HG03457 (cell line): ENCODE data around the gene PTPRN2.

Source experiments
- ATAC-seq: cut with Tn5 transposase; IDR thresholded peaks from one replicate; pipeline ENCODE4 v1.9.1; 2021; ENCODE audit warnings: moderate number of reproducible peaks; ENCODE audit not compliant: unreplicated experiment

Gene PTPRN2

DNA sequence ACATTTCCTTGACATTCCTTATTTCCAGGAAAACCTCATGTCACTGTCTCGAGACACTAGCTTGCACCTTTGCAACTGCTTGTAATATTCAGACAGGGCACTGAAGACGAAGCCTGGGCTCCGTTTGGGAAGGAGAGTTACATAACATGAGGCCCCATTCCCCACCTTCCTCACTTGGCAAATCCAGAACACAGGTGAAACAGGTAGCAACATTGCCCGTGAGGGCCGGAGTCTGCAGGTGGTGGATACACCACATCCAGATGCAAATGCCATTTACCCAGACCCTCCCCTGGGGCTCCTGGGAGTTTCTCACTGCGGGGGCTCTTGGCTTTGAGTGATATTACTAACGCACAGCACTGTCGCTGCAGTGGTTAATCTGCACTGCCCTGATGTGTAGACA lies 491.0 kb downstream of the PTPRN2 start:
- no peak for ATAC-seq

DNA sequence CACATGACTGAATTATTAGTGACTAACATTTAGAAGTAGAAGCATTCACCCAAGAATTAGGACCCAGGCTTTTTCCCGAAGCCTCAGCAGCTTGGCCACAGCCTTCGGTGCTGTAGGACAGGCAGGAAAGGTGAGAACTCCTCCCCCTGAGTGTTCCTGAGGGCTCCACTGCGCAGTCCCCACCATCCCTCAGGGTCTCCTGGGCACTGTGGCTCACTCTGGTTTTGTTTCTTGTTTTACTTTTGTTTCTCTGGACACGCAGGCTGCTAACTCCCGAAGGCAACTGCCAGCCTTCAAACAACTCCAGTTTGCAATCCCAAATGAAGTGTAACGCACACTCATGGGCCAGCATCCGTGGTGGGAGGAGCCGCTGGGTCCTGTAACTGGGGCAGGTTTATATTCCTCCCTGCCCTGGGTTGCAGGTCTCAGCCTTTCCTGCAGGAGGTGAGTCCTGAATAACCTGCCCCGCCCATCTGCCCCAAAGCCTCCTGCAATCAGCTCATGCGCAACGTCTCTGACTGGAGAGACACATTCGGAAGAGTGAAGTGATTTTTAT lies 492.9 kb downstream of the PTPRN2 start:
- ATAC-seq = no peak

DNA sequence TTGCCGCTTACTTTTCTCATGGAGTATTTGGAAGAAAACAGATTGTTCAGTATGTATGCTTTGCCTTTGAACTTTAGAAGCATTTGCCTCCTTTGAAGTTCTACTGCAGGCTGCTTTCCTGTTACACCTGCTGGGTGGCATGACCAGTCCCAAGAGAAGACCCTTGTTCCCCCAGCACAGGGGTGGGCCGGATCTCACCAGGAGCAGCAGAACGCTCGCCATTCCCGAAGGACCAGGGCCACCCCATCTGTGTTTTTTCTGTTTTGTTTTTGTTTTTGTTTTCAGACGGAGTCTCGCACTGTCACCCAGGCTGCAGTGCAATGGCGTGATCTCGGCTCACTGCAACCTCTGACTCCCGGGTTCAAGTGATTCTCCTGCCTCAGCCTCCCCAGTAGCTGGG lies 493.6 kb downstream of the PTPRN2 start:
- ATAC-seq = no peak

DNA sequence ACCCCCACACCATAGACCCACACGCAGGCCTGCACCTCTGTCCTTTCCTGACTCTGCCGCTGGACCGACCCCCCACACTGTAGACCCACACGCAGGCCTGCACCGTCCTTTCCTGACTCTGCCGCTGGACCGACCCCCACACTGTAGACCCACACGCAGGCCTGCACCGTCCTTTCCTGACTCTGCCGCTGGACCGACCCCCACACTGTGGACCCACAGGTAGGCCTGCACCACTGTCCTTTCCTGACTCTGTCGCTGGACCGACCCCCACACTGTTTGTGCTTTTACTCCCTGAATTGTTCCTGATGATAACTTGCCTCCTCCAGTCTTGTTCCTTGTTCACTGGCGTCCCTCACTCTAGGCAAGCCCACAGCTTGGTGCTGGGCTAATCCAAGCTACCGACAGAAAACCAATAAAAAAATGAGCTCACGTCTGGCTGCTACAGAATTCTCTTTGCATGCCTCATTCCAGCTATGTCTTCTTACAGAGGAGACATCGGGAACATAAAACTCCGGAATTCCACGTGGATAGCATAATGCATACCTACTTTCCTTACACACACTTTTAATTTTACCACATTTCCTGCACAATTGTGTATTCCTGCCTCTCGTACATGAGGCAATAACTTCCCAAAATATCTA lies 494.3 kb downstream of the PTPRN2 start:
- no peak for ATAC-seq

DNA sequence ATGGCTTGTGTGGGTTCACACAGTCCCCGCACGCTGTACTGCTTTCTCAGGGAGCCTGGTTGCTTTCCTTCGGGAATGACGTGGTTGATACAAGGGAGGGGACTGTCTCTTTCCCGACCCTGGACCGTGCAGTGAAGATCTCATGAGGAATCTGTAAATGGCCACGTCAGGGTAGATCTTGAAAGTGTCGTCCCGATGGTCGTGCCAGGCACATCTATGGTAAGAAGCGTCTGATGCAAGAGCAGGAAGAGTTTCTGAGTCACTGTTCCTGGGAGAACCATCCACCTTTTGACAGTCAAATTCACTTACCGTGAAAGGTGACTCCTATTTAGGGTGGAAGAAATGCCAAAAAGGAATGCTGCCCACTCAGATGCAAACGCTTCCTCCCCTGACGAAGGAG lies 500.4 kb downstream of the PTPRN2 start:
- no peak for ATAC-seq

DNA sequence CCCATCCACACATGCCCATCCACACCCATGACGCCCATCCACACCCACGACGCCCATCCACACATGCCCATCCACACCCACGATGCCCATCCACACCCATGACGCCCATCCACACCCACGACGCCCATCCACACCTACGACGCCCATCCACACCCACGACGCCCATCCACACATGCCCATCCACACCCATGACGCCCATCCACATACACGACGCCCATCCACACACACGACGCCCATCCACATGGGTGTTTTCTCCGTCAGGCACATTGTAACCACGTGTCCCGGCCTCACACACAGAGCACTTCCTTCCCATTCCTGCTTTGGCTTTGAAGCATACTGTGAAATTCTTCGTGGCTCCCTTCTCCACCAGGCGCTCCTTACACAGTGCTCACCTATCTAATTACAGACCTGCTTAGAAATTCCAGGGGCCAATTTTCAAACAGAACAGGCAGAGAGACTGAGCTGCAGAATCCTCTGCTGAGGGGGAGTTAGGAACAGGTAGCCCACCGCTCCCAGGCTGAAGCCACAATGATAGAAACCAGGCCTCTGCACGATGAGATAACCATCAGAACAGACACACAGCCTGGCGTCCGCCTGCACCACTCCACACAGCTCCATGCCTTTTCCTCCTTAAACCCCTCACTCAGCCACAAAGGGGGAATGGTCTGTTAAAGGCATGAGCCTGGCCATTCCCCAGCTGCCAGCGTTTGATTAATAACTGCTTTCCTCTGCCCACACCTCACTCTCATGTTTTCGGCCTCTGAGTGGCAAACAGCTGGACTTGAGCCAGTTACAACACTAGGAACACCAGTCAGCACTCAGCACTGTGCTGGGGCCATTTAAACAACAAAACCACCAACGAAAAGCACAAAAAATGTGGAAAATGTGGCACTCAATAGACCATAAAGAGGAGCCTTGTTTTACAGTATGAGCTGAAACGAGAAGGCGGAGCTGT lies 501.6 kb downstream of the PTPRN2 start:
- no peak for ATAC-seq

DNA sequence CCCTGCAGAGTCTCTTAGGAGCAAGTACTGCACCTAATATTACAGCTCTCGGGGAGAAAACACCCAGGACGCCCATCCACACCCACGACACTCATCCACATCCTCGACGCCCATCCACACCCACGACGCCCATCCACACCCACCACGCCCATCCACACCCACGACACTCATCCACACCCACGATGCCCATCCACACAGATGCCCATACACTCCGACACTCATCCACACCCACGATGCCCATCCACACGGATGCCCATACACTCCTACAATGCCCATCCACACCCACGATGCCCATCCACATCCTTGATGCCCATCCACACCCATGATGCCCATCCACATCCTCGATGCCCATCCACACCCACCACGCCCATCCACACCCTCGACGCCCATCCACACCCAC lies 503.1 kb downstream of the PTPRN2 start:
- no peak for ATAC-seq

DNA sequence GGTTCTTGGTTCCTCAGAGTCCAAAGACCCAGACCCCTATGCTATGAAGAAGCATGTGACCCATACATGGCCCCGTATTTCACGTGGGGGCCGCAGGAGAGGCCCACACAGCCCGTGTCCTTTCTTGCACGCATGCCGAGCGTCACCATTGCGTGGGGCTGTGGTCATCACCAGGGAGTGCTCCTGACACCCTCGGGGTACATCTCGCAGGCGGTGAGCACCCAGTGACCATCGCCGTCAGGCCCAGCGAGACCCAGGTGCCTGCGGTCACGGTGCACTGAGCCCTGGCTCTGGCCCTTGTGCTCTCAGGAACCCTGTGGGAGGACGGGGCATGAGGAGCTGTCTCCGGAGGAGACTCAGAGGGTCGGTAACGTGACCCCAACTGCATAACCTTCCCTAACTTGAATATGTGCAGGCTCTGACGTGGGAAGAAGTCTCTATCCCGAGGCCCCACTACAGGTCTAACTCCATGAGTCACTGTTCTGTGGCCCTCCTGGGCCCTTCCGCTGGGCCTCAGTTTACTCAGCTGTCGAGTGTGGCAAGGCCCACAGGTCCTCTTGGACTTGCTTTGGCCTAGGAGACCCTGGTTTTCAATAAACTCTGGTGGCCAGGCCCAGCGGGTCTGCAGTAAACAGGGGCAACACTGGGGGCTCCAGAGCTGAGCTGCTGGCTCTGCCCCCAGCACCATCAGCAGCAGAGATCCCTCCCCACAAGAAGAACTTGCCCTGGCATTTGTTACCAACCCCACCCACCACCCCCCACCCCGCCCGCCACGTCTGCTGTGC lies 503.9 kb downstream of the PTPRN2 start:
- no peak for ATAC-seq

DNA sequence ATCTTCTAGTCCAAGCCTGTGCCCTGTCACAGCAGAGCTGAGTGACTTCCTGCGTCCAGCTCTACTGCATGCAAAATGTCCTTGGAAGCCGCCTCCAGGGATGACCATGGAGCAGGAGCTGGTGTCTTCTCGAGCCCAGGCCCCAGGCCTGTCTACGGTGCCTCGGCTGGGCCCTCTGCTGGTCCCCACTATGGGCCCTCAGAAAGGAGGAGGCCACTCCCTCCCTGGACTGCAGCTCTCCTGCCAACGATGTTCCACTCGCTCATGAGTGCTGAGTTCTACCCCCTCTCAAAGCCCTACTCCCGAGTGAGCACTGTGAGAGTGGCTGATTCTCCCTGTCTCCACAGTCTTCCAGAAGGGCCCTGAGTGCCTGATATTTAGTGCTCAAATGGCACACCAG lies 504.9 kb downstream of the PTPRN2 start:
- ATAC-seq = no peak

DNA sequence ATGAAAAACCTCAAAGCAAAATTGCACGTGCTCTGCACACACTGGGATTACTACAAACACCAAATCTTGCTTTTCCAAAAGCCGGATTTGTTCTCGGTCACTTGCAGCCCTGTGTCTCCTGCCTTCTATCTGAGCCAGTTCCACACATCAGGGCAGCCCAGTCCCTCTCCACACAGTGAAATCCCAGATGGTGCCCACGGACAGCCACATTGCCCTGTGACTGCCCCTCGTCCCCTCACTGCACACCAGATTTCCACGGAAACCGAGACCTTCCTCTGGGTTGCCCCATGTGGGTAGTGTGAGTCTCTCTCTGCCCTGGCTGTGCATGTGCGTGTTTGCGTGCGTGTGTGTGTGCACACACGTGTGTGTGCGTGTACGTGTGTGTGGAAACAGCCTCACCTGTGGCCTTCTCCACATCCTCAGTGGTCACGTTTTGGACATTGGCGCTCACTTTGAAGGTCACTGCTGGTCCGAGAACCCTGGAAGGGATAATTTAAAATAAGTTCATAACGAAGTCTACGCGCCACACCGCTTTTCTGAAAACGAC lies 506.7 kb downstream of the PTPRN2 start:
- ATAC-seq = no peak

DNA sequence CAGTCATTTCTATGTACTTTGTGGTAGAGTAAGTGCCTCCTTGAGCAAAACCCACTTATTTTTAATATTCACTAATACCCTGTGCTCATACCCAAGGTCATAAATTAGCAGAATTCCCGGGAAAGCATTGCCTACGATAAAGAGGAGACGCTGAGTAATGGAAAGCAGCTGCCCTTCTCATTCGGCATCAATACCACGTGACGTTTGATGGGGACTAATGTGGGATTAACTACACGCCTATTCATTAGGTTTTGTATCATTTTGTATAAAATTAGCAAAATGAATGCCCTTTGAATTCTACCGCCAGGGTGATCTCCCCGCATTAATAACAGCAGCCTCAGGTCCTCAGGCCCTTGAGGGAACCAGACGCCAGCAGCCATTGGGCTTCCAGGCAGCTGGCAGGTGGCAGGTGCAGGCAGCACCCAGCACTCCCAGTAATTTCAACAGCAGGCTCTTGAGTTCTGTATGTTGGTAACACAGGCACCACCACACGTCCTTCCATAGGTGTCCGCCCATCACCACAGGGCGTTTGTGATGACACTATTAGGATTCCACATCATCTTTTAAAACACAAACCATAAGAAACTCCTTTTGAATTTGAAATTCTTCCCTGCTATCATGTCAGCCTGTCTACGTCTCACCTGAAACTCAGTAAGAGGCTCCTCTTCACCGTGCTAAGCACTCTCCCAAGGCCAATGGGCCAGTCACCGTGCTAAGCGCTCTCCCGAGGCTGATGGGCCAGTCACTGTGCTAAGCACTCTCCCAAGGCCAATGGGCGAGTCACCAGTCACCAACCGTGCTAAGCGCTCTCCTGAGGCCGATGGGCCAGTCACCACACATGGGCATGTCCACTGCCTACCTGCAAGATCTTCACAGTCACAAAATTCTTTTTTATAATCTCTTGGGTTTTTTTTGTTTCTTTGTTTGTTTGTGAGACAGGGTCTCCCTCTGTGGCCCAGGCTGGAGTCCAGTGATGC lies 509.4 kb downstream of the PTPRN2 start:
- ATAC-seq = no peak

DNA sequence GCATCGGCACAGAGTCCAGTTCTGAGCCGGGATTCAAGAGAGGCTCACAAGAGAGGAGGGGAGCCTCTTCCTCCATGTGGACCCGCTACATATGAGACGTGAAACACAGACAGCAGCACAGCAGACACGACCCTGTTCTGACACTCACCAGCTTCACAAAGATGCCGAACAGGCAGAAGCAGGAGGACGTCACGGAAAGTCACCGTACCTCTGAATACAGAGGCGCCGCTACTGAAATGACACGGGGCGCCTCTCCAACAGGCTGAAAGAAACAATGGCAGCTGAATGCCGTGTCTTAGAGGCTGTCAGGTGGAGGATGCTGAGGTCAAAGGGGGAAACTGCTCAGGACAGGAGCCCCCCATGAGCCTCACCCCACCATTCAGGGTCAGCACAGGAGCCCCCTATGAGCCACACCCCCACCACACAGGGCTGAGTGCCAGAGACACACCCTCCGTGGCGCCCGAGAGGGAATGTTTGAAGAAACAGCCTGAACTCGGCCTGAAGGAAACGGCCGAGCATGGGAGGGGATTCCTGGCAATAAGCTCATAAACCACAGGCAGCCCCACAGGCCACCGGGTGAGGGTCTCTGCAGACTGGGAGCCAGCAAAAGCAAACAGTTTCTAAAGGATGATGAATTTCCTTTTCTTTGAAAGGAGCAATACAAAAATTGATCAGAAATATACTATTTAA lies 510.3 kb downstream of the PTPRN2 start:
- no peak for ATAC-seq

DNA sequence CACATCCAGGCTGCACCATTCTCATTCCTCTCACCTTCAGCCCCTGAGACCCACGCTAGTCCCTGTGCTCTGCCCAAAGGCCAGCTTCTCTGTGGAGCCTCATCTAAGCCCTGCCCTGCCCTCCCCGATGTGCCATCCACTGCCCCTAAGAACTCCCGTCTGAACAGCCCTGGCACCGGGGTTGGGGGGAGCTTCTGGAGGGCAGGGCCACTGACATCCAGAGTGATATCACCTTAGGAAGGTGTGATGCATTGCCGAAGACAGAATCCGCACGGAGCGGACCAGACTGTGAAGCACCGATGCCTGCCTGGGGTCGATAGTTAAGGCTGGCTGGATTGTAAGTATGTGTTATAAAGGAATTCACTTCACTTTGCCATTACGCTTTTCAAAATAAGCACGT lies 511.0 kb downstream of the PTPRN2 start:
- no peak for ATAC-seq

DNA sequence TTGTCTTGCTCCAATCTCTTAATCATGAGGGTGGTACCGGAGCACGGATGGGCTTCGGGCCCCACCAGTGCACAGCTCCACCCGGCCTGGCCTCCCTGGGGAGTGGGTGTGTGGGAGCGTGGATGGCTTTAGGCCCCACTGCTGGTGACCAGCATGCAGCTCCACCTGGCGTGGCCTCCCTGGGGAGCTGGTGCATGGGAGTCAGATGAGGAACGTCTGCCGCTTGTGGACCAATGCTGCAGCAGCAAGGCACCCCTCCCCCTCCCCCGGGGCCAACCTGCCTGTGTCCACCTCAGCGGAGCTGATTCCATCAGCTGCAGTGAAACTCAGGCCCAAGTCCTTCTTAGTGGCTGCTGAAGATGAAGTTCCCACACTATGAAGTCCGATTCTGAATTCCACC lies 511.4 kb downstream of the PTPRN2 start:
- ATAC-seq = no peak

DNA sequence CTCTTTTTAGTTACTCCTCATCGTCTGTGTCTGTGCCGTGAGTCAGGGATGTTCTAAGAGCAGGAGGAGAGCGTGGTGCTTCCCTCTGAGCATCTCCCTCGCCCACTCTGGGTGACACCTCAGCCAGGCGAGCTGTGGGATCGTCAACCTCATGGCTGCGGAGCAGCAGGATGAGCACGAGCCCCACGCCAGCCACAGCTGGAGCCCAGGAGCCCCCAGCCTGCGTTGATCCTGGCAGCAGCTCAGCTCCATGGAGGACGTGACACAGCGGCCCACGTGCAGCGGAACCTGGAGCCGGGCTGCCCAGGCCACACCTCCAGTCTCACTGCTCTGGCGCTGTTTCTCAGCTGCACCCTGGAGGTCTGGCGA lies 512.0 kb downstream of the PTPRN2 start:
- ATAC-seq = no peak

DNA sequence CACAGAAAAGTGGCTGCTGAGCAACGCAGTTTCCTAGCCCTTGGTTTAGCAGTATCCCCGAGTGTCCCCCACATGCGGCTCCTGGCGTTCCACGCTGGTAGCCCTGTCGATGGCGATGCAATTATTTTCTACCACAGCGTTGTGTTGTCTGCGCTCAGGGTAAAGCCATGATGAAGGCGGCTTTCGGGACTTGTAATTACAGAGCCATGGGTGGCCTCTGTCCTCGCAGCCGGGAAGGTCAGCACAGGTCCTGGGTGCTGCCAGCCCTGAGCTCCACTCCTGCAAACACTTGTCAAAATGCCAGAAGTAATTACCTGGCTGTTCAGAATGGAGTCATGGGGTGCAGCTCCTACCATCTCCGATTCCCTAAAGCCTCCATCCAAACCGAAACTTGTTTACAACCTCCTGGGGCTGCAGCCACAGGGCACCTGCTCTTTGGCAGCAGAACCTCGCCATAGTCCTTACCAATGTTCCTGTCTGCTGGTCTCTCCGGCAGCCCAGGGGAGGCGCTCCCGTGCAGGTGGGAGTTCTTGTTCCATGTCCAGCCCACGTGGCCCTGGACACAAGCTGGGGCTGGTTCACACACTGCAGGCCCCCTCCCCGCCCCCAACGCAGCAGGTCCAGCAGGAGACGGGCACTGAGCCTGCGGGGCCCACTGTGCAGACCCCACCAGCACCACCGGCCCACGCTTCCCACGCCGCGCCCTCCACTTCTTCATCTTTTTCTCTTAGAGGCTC lies 512.6 kb downstream of the PTPRN2 start:
- no peak for ATAC-seq

DNA sequence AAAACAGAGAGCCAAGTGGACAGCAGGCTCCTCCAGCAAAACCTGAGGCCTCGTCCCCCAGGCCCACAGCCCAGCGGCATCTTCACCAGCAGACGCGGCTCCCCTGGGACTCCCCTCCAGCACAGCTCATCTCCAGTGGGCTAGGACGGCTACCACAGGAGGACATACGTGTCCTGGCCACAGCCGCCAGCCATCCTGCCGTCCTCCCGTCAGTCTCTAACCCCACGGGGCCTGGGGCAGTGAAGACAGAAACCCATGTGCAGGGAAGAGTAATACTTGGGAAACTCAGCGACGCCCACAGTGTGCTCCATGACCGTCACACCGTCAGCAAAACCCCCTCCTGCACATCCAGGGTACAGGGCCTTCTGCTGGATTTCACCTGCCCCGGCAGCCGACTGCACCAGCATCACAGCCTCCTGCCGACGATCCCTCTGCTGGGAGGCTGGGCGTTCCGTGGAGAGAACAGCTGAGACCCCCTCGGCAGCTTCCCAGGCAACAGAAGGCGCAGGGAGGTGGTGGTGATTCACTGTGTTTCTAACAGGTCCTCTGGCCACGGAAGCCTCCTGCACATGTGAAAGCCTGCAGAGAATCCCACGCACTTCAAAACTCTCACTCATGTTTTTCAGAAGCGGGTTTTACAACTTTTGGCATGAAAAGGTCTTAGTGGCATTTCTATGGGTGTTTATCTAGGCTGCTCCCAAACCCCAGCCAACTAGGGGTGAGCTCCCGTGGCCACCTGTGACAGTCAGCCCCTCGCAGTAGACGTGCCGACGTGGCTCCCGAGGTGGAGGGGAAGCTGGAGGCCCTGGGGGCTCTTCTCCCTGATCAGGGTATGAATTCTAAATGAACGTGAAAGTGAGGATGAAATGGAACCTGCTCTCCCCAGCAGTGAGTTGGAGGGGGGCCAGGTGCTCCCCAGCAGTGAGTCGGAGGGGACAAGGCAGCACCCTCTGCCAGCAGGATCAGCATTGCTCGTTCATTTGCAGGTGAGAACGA lies 513.5 kb downstream of the PTPRN2 start:
- no peak for ATAC-seq
